ENCODE data around the gene PCDH18.
"Not testable (repeated sequence)": the region's sequence is repeated elsewhere in the genome, so short reads cannot be mapped to it uniquely, and the experiment has no call there.

PCDH18 gene

GRCh38 chr4:137509855-137510282, 22.4 kb downstream of the PCDH18 start:
- DNase-seq (ENCODE audit: low read depth), result no peak
- H3K4me3 ChIP-seq (ENCODE audit: control insufficient read depth, low read depth, low read length), result no peak overlapping the region
- TF ChIP-seq, protein P1, sequence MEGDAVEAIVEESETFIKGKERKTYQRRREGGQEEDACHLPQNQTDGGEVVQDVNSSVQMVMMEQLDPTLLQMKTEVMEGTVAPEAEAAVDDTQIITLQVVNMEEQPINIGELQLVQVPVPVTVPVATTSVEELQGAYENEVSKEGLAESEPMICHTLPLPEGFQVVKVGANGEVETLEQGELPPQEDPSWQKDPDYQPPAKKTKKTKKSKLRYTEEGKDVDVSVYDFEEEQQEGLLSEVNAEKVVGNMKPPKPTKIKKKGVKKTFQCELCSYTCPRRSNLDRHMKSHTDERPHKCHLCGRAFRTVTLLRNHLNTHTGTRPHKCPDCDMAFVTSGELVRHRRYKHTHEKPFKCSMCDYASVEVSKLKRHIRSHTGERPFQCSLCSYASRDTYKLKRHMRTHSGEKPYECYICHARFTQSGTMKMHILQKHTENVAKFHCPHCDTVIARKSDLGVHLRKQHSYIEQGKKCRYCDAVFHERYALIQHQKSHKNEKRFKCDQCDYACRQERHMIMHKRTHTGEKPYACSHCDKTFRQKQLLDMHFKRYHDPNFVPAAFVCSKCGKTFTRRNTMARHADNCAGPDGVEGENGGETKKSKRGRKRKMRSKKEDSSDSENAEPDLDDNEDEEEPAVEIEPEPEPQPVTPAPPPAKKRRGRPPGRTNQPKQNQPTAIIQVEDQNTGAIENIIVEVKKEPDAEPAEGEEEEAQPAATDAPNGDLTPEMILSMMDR (conservative IDR thresholded peaks at IDR 0.05; ENCODE audit: control insufficient read depth, insufficient read depth, low read depth, low read length), result no peak

- no peak for DNase-seq (ENCODE audit: low read depth)
- H3K4me3 ChIP-seq (ENCODE audit: control insufficient read depth, low read depth, low read length), result no peak overlapping the region
- TF ChIP-seq, protein P1 (conservative IDR thresholded peaks at IDR 0.05; ENCODE audit: control insufficient read depth, insufficient read depth, low read depth, low read length), result no peak
Observed at GRCh38 chr4:137502339-137503129, 29.8 kb downstream of the PCDH18 start.

GRCh38 chr4:137496267-137496666, 36.0 kb downstream of the PCDH18 start:
- not testable (repeated sequence) for H3K4me3 ChIP-seq (ENCODE audit: control insufficient read depth, low read depth, low read length); DNase-seq (ENCODE audit: low read depth)

- H3K4me3 ChIP-seq (ENCODE audit: control insufficient read depth, low read depth, low read length), result no peak overlapping the region
- TF ChIP-seq, protein P1 (conservative IDR thresholded peaks at IDR 0.05; ENCODE audit: control insufficient read depth, insufficient read depth, low read depth, low read length), result no peak
- no peak for DNase-seq (ENCODE audit: low read depth)
Observed at GRCh38 chr4:137495578-137495977, 36.7 kb downstream of the PCDH18 start.

DNA sequence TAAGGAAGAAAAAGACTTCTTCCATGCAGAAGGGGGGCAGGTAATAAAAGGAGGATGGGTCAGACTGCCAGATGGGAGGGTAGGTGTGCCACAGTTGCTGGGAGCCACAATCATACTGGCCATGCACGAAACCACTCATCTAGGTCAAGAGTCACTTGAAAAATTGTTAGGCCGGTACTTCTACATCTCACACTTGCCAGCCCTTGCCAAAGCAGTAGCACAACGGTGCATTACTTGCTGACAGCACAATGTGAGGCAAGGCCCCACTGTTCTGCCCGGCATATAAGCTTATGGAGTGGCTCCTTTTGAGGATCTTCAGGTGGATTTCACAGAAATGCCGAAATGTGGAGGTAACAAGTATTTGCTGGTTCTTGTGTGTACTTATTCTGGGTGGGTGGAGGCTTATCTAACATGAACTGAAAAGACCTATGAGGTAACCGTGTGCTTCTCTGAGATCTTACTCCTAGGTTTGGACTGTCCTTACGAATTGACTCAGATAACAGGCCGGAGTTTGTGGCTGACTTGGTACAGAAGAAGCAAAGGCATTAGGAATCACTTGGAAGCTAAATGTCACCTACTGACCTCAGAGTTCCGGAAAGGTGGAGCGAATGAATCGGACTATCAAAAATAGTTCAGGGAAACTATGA, 48.9 kb downstream of the PCDH18 start:
- not testable (repeated sequence) for DNase-seq (ENCODE audit: low read depth)

DNA sequence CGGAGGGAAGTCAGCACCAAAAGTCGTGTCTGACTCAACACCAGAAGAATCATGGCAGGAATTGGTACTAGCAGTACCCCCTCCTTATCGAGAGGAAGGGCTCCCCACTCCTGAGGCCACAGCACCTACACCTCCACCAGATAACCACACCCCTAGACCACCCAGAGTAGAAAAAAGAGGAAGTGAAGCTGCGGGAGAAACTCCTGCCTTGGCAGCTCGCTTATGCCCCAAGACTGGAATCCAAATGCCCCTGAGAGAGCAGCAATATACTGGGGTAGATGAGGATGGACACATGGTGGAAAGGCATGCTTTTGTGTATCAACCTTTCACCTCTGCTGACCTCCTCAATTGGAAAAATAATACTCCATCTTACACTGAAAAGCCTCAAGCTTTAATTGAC, 52.6 kb downstream of the PCDH18 start:
- not testable (repeated sequence) for H3K4me3 ChIP-seq (ENCODE audit: control insufficient read depth, low read depth, low read length)

More for the DNA sequence above, 48.9 kb downstream of the PCDH18 start:
- not testable (repeated sequence) for H3K4me3 ChIP-seq (ENCODE audit: control insufficient read depth, low read depth, low read length)

GRCh38 chr4:137476345-137476744, 55.9 kb downstream of the PCDH18 start:
- no peak overlapping the region for H3K4me3 ChIP-seq (ENCODE audit: control insufficient read depth, low read depth, low read length)
- DNase-seq (ENCODE audit: low read depth), result no peak
- TF ChIP-seq, protein P1 (conservative IDR thresholded peaks at IDR 0.05; ENCODE audit: control insufficient read depth, insufficient read depth, low read depth, low read length), result no peak

More for the DNA sequence above, 52.6 kb downstream of the PCDH18 start:
- not testable (repeated sequence) for DNase-seq (ENCODE audit: low read depth)

DNA sequence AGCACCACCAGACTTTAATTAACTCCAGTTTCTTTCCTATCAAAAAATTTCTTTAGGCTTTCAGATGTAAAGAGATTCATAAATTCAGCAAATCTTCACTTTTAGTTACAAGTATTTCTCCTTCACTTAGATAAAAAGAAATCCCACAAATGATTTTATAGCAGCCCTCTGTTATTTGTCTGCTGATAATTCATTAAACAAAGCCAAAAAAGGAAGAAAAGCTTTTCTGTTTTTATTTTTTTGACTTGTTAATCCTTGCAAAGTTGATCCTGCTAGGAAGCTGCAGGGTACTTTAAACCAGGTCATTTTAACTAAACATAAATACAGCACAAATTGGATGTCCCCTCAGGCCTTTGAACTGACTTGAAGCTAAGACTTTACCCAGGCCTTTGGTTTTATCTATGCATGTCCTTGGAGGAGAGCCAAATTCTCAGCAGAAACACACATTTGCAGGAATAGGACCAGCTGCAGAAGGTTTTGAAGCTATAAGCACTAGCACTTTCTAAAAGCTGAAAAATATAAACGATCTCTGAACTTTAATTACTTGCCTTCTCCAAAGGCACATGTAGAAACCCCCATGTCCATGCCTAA, 57.5 kb downstream of the PCDH18 start:
- TF ChIP-seq, protein P1 (conservative IDR thresholded peaks at IDR 0.05; ENCODE audit: control insufficient read depth, insufficient read depth, low read depth, low read length), result no peak
- peak; percentile 46 for DNase-seq (ENCODE audit: low read depth)

More for the DNA sequence above, 57.5 kb downstream of the PCDH18 start:
- H3K4me3 ChIP-seq (ENCODE audit: control insufficient read depth, low read depth, low read length), result no peak overlapping the region
